GM21447 (cell line): ENCODE measurements around the gene SLC45A3.
"Not testable (repeated sequence)": the region's sequence is repeated elsewhere in the genome, so short reads cannot be mapped to it uniquely, and the experiment has no call there.

ENCODE experiments used
- ATAC-seq: cut with Tn5 transposase; IDR thresholded peaks from one replicate; pipeline ENCODE4 v1.9.1; 2021; ENCODE audit not compliant: unreplicated experiment

The SLC45A3 gene

GRCh38 chr1:205680073-205680851, at the start of gene SLC45A3:
TSS of gene SLC45A3 (minus strand) at chr1:205680509. CDS start at chr1:205664656, 15,853 bp downstream.
- no peak for ATAC-seq

GRCh38 chr1:205726619-205727125, 46.4 kb upstream of the SLC45A3 start:
- ATAC-seq: no peak

- no peak for ATAC-seq
Observed at GRCh38 chr1:205725514-205725913, 45.2 kb upstream of the SLC45A3 start.

GRCh38 chr1:205720740-205721139, 40.4 kb upstream of the SLC45A3 start:
- ATAC-seq: not testable (repeated sequence)

GRCh38 chr1:205719762-205720161, 39.5 kb upstream of the SLC45A3 start:
- ATAC-seq: no peak

- ATAC-seq: no peak
Observed at GRCh38 chr1:205719015-205719414, 38.7 kb upstream of the SLC45A3 start.

GRCh38 chr1:205716371-205717132, 36.2 kb upstream of the SLC45A3 start:
- no peak for ATAC-seq

GRCh38 chr1:205715628-205716027, 35.3 kb upstream of the SLC45A3 start:
- no peak for ATAC-seq

GRCh38 chr1:205714906-205715246, 34.6 kb upstream of the SLC45A3 start:
- no peak for ATAC-seq

GRCh38 chr1:205714190-205714905, 34.0 kb upstream of the SLC45A3 start:
- ATAC-seq: no peak

- no peak for ATAC-seq
Observed at GRCh38 chr1:205711105-205712048, 31.1 kb upstream of the SLC45A3 start.

GRCh38 chr1:205710201-205711062, 30.1 kb upstream of the SLC45A3 start:
- ATAC-seq: no peak

- no peak for ATAC-seq
Observed at GRCh38 chr1:205709640-205710039, 29.3 kb upstream of the SLC45A3 start.

- ATAC-seq: no peak
Observed at GRCh38 chr1:205709059-205709398, 28.7 kb upstream of the SLC45A3 start.

GRCh38 chr1:205706601-205707502, 26.5 kb upstream of the SLC45A3 start:
- no peak for ATAC-seq

- ATAC-seq: no peak
Observed at GRCh38 chr1:205704903-205705302, 24.6 kb upstream of the SLC45A3 start.

GRCh38 chr1:205703072-205703471, 22.8 kb upstream of the SLC45A3 start:
- no peak for ATAC-seq

- ATAC-seq: no peak
Observed at GRCh38 chr1:205701891-205702290, 21.6 kb upstream of the SLC45A3 start.

- no peak for ATAC-seq
Observed at GRCh38 chr1:205701420-205701819, 21.1 kb upstream of the SLC45A3 start.
